Islet of Langerhans (tissue), 1 donor: ENCODE results near the gene OR52B2.
"Not testable (repeated sequence)": the region's sequence is repeated elsewhere in the genome, so short reads cannot be mapped to it uniquely, and the experiment has no call there.

ENCODE experiments used
- FAIRE-seq: peaks from one replicate; lab custom pipeline; 2011; peaks lifted over from hg19 to GRCh38; lab: Jason Lieb, UNC

OR52B2 gene

GRCh38 chr11:6151117-6151516 is 19.0 kb downstream of the OR52B2 start:
- FAIRE-seq = no peak

- not testable (repeated sequence) for FAIRE-seq
Measured at GRCh38 chr11:6143737-6144136, 26.4 kb downstream of the OR52B2 start.

GRCh38 chr11:6142936-6143335 is 27.2 kb downstream of the OR52B2 start:
- no peak for FAIRE-seq

GRCh38 chr11:6135936-6136335 is 34.2 kb downstream of the OR52B2 start:
- not testable (repeated sequence) for FAIRE-seq

- no peak for FAIRE-seq
Measured at GRCh38 chr11:6132431-6132830, 37.7 kb downstream of the OR52B2 start.

- no peak for FAIRE-seq
Measured at GRCh38 chr11:6129635-6130034, 40.5 kb downstream of the OR52B2 start.

- FAIRE-seq = no peak
Measured at GRCh38 chr11:6129011-6129410, 41.1 kb downstream of the OR52B2 start.

- no peak for FAIRE-seq
Measured at GRCh38 chr11:6127881-6128280, 42.2 kb downstream of the OR52B2 start.

- FAIRE-seq = no peak
Measured at GRCh38 chr11:6124245-6124644, 45.9 kb downstream of the OR52B2 start.
